Panc1 (cell line): ENCODE results near the gene NTM.

Experiments
- CTCF ChIP-seq: fragments of 450-650 bp; IDR thresholded peaks from 2 replicates; pipeline ENCODE4 v1.5.1; 2017; ENCODE audit warnings: mild to moderate bottlenecking
- POLR2AphosphoS5 ChIP-seq: IDR thresholded peaks from 2 replicates; pipeline ENCODE4 v1.6.1; 2012; ENCODE audit warnings: mild to moderate bottlenecking, low read depth, low read length, moderate library complexity
- REST ChIP-seq, 2 experiments: IDR thresholded peaks; 2 replicates each; pipeline ENCODE4 v1.6.1; 2011 to 2012; ENCODE audit warnings: low read depth in 2 of 2, control low read depth in 1 of 2, low read length in 1 of 2, mild to moderate bottlenecking in 1 of 2, moderate library complexity in 1 of 2; ENCODE audit not compliant: insufficient read depth in 1 of 2
- SIN3A ChIP-seq: IDR thresholded peaks from 2 replicates; pipeline ENCODE4 v1.6.1; 2012; ENCODE audit warnings: low read depth, mild to moderate bottlenecking, low read length, moderate library complexity, borderline replicate concordance; ENCODE audit not compliant: insufficient read depth
- TCF7L2 ChIP-seq: IDR thresholded peaks from 2 replicates; pipeline ENCODE4 v1.6.1; 2011; ENCODE audit warnings: mild to moderate bottlenecking, low read depth, low read length, inconsistent platforms

- TF ChIP-seq CTCF (no peak), POLR2AphosphoS5 (no peak), SIN3A (no peak), REST (IDR thresholded peaks at IDR 0.05; ENCODE audit: insufficient read depth in 1 of 2, low read depth in 2 of 2, low read length in 1 of 2) (no peak), TCF7L2 (no peak)
These were observed 546.2 kb downstream of the NTM start for GRCh38 chr11:131916638-131917037.
